Right hindlimb (tissue), 1 donor: Measurements from ENCODE around the gene CLPTM1L.
"Not testable (repeated sequence)": the region's sequence is repeated elsewhere in the genome, so short reads cannot be mapped to it uniquely, and the experiment has no call there.

Experiments
- DNase-seq: peaks from one replicate; pipeline ENCODE4 v3.0.0-alpha.2; 2018

CLPTM1L gene

GRCh38 chr5:1338506-1339070, 6.3 kb downstream of the CLPTM1L start:
- no peak for DNase-seq

- DNase-seq, result no peak
Measured at GRCh38 chr5:1338196-1338490, 6.8 kb downstream of the CLPTM1L start.

- no peak for DNase-seq
Measured at GRCh38 chr5:1337489-1338195, 7.3 kb downstream of the CLPTM1L start.

- no peak for DNase-seq
Measured at GRCh38 chr5:1336749-1337488, 8.0 kb downstream of the CLPTM1L start.

- no peak for DNase-seq
Measured at GRCh38 chr5:1336106-1336561, 8.8 kb downstream of the CLPTM1L start.

- DNase-seq, result no peak
Measured at GRCh38 chr5:1335540-1336095, 9.3 kb downstream of the CLPTM1L start.

- no peak for DNase-seq
Measured at GRCh38 chr5:1334831-1335539, 9.9 kb downstream of the CLPTM1L start.

- DNase-seq, result no peak
Measured at GRCh38 chr5:1333986-1334385, 10.9 kb downstream of the CLPTM1L start.

GRCh38 chr5:1333286-1333685, 11.6 kb downstream of the CLPTM1L start:
- DNase-seq, result not testable (repeated sequence)

GRCh38 chr5:1332461-1333001, 12.4 kb downstream of the CLPTM1L start:
- peak; percentile 26 for DNase-seq

GRCh38 chr5:1331861-1332405, 13.0 kb downstream of the CLPTM1L start:
- DNase-seq, result peak; percentile 15

- peak; percentile 29 for DNase-seq
Measured at GRCh38 chr5:1330847-1331831, 13.8 kb downstream of the CLPTM1L start.

- peak; percentile 66 for DNase-seq
Measured at GRCh38 chr5:1330146-1330846, 14.6 kb downstream of the CLPTM1L start.

- DNase-seq, result peak; percentile 11
Measured at GRCh38 chr5:1329111-1329579, 15.8 kb downstream of the CLPTM1L start.

GRCh38 chr5:1328237-1329110, 16.4 kb downstream of the CLPTM1L start:
- peak; percentile 14 for DNase-seq

- peak; percentile 4 for DNase-seq
Measured at GRCh38 chr5:1326901-1327756, 17.8 kb downstream of the CLPTM1L start.

GRCh38 chr5:1326532-1326875, 18.4 kb downstream of the CLPTM1L start:
- not testable (repeated sequence) for DNase-seq

GRCh38 chr5:1325870-1326531, 18.9 kb downstream of the CLPTM1L start:
- DNase-seq, result peak; percentile 14
